Stimulated activated naive B cell treated with anti-CD40 and anti-IgM and Interleukin-4, amounts not matched to agents 10 μg/mL and 1 μg/mL and 100 μg/mL, for 72 hours (primary cell): ENCODE data around the gene ANKRD45.
"Not testable (repeated sequence)": the region's sequence is repeated elsewhere in the genome, so short reads cannot be mapped to it uniquely, and the experiment has no call there.

Experiments used
- ATAC-seq, 2 donors: fragments of 150-1000 bp; cut with Tn5 transposase; replicated peaks; 2 replicates each; pipeline ENCODE4 v1.10.0; 2021; ENCODE audit warnings: moderate library complexity in 1 of 2
- DNase-seq: peaks from one replicate; pipeline ENCODE4 v3.0.0; 2021
- H3K27ac Mint-ChIP-seq: one replicate; pipeline ENCODE4 v1.8.0; 2022; ENCODE audit warnings: mild to moderate bottlenecking, mixed read lengths
- H3K27me3 Mint-ChIP-seq, 2 donors: one replicate each; pipeline ENCODE4 v1.8.0; 2022; ENCODE audit warnings: mixed read lengths in 2 of 2
- H3K36me3 Mint-ChIP-seq, 2 donors: one replicate each; pipeline ENCODE4 v1.8.0; 2022; ENCODE audit warnings: mixed read lengths in 2 of 2, mild to moderate bottlenecking in 1 of 2
- H3K4me1 Mint-ChIP-seq, 2 donors: one replicate each; pipeline ENCODE4 v1.8.0; 2022; ENCODE audit warnings: mixed read lengths in 2 of 2, mild to moderate bottlenecking in 1 of 2
- H3K4me3 Mint-ChIP-seq, 2 donors: one replicate each; pipeline ENCODE4 v1.8.0; 2022; ENCODE audit warnings: mild to moderate bottlenecking in 2 of 2, mixed read lengths in 2 of 2, moderate library complexity in 1 of 2
- H3K9me3 Mint-ChIP-seq, 2 donors: one replicate each; pipeline ENCODE4 v1.8.0; 2022; ENCODE audit warnings: mixed read lengths in 2 of 2, mild to moderate bottlenecking in 1 of 2

ANKRD45 gene

DNA sequence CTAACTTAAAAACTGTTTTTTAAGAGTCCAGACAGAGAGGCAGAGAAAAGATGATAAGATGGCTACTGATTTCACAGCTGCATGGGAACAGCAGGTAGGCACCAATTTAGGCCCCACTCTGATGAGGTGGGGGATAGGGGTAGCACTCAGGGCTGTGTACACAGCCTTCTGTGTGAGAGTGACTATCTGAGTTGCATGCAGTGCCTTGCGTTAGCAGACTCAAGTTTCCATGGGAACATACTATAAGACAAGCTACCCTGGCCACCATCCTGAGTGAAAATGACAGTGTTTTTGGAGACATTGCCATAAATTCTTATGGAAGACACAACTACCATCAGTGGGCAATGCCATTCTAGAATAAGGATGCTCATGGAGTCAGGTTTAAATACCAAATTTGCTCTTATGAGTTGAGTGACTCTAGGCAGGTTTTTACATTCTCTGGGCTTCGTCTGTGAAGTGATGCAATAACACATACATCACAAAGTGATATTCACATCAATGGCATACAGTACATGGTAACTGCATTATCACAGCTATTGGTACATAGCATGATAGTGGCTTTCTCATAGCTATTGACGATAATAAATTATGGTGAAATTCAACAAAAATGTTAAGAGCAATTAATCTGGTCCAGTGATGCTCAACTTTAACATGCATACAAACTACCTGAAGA is 97.3 kb downstream of the ANKRD45 start:
- no peak overlapping the region for H3K4me3 Mint-ChIP-seq
- DNase-seq (no peak), ATAC-seq (no peak)
- H3K36me3 Mint-ChIP-seq: no peaks in the 10 kb centered on the region
- peaks cover 5 to 10% of the 10 kb centered on the region in 2 donors for H3K27me3 Mint-ChIP-seq
- peaks cover 4 to 8% of the 10 kb centered on the region in 2 donors for H3K9me3 Mint-ChIP-seq
- peaks cover 3 to 5% of the 10 kb centered on the region in 2 donors for H3K4me1 Mint-ChIP-seq
- no peak overlapping the region for H3K27ac Mint-ChIP-seq

GRCh38 chr1:173570370-173571007 is 99.2 kb downstream of the ANKRD45 start:
- Mint-ChIP-seq H3K27ac (no peak overlapping the region), H3K36me3 (no peaks in the 10 kb centered on the region), H3K4me3 (no peak overlapping the region), H3K9me3 (peaks cover 11 to 21% of the 10 kb centered on the region in 2 donors), H3K4me1 (peaks cover 3 to 5% of the 10 kb centered on the region in 2 donors), H3K27me3 (peaks cover 16 to 18% of the 10 kb centered on the region in 2 donors)
- DNase-seq: no peak
- ATAC-seq: peak; percentile 53 to 82

DNA sequence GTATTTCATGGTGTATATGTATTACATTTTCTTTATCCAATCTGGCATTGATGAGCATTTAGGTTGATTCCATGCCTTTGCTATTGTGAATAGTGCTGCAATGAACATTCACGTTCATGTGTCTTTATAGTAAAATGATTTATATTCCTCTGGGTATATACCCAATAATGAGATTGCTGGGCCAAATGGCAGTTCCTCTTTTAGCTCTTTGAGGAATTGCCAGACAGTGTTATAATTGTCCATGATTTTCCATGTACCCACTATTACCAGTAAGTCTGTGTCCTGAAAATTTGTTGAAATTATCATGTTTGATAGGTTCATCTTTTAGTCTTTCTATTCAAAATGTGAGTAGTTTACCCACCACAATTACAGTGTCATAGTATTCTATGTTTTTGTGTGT is 101.2 kb downstream of the ANKRD45 start:
- no peak for ATAC-seq
- H3K9me3 Mint-ChIP-seq: peaks cover 18 to 25% of the 10 kb centered on the region in 2 donors

DNA sequence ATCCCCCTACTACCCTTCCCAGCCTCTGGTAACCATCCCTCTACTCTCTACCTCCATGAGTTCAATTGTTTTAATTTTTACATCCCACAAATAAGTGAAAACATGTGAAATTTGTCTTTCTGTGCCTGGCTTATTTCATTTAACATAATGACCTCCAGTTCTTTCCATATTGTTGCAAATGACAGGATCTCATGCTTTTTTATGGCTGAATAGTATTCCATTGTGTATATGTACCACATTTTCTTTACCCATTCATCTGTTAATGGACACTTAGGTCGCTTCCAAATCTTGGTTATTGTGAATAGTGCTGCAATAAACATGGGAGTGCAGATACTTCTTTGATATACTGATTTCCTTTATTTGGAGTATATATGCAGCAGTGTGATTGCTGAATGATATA is 105.8 kb downstream of the ANKRD45 start:
- H3K27ac Mint-ChIP-seq: not testable (repeated sequence)

More for the DNA sequence above, 101.2 kb downstream of the ANKRD45 start:
- H3K36me3 Mint-ChIP-seq: no peaks in the 10 kb centered on the region
- no peak overlapping the region for H3K4me3 Mint-ChIP-seq
- peaks cover 3 to 5% of the 10 kb centered on the region in 2 donors for H3K4me1 Mint-ChIP-seq
- H3K27me3 Mint-ChIP-seq: peaks cover 16 to 18% of the 10 kb centered on the region in 2 donors
- DNase-seq: no peak
- H3K27ac Mint-ChIP-seq: no peak overlapping the region

DNA sequence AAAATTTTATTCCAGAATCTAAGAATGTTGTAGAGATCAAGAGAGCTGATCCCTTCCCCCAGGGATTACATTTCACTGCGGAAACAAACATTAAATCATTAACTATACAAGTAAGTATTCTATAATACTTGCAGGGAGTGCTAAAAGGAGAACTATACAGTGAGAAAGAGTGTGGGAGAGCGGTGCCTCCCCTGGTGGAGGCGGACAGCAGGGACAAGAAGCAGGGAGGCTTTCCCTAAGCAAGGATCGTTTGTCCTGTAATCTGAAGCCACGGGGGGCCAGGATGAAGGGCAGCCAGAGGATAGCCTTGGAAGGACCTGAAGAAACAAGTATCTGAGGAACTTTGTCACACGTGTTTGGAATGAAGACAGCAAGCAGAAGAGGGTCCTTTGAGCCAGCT is 106.8 kb downstream of the ANKRD45 start:
- no peak overlapping the region for H3K4me3 Mint-ChIP-seq
- H3K36me3 Mint-ChIP-seq: no peaks in the 10 kb centered on the region
- H3K9me3 Mint-ChIP-seq: peaks cover 17 to 20% of the 10 kb centered on the region in 2 donors
- H3K27ac Mint-ChIP-seq: no peak overlapping the region
- no peaks in the 10 kb centered on the region for H3K4me1 Mint-ChIP-seq
- ATAC-seq (no peak), DNase-seq (no peak)
- peaks cover 12 to 13% of the 10 kb centered on the region in 2 donors for H3K27me3 Mint-ChIP-seq

More for the DNA sequence above, 105.8 kb downstream of the ANKRD45 start:
- H3K36me3 Mint-ChIP-seq, ATAC-seq, H3K4me3 Mint-ChIP-seq, DNase-seq, H3K4me1 Mint-ChIP-seq: not testable (repeated sequence)
- H3K27me3 Mint-ChIP-seq: peaks cover 12 to 18% of the 10 kb centered on the region in 2 donors
- peaks cover 18 to 25% of the 10 kb centered on the region in 2 donors for H3K9me3 Mint-ChIP-seq

- Mint-ChIP-seq H3K4me1 (no peaks in the 10 kb centered on the region), H3K4me3 (no peak overlapping the region), H3K27ac (no peak overlapping the region), H3K36me3 (no peaks in the 10 kb centered on the region), H3K9me3 (peaks cover 6 to 9% of the 10 kb centered on the region in 2 donors), H3K27me3 (peaks cover 0 to 4% of the 10 kb centered on the region in 2 donors)
- no peak for ATAC-seq
- DNase-seq: no peak
These were observed 108.4 kb downstream of the ANKRD45 start for GRCh38 chr1:173561263-173561662.

GRCh38 chr1:173560285-173560880 is 109.3 kb downstream of the ANKRD45 start:
- DNase-seq (no peak), ATAC-seq (no peak)
- H3K9me3 Mint-ChIP-seq: peaks cover 4 to 7% of the 10 kb centered on the region in 2 donors
- no peaks in the 10 kb centered on the region for H3K36me3 Mint-ChIP-seq
- H3K27me3 Mint-ChIP-seq: no peaks in the 10 kb centered on the region
- H3K4me1 Mint-ChIP-seq: no peaks in the 10 kb centered on the region
- H3K27ac Mint-ChIP-seq: no peak overlapping the region
- no peak overlapping the region for H3K4me3 Mint-ChIP-seq
